22Rv1 (cell line): ENCODE measurements around the gene LRRC3C.

Source experiments
- ZFX ChIP-seq: fragments of 450-650 bp; IDR thresholded peaks from 2 replicates; pipeline ENCODE4 v1.6.1; 2017; ENCODE audit warnings: antibody characterized with exemption, borderline replicate concordance
- TF ChIP-seq, protein P1 (sequence below): fragments of 450-650 bp; IDR thresholded peaks from 2 replicates; pipeline ENCODE4 v1.5.1; 2017; ENCODE audit warnings: mild to moderate bottlenecking

DNA sequence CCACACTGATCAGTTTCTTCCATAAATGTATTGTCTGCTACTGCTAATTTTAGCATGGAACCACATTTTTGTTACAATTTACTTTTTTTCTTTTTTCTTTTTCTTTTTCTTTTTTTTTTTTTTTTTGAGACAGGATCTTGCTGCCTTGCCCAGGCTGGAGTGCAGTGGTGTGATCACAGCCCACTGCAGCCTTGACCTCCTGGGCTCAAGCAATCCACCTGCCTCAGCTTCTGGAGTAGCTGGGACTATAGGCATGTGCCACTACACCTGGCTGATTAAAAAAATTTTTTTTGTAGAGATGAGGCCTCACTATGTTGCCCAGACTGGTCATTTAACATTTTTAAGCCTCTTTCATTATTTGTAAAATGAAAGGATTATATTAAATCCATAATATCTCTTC is 40.5 kb upstream of the LRRC3C start:
- TF ChIP-seq, protein P1, sequence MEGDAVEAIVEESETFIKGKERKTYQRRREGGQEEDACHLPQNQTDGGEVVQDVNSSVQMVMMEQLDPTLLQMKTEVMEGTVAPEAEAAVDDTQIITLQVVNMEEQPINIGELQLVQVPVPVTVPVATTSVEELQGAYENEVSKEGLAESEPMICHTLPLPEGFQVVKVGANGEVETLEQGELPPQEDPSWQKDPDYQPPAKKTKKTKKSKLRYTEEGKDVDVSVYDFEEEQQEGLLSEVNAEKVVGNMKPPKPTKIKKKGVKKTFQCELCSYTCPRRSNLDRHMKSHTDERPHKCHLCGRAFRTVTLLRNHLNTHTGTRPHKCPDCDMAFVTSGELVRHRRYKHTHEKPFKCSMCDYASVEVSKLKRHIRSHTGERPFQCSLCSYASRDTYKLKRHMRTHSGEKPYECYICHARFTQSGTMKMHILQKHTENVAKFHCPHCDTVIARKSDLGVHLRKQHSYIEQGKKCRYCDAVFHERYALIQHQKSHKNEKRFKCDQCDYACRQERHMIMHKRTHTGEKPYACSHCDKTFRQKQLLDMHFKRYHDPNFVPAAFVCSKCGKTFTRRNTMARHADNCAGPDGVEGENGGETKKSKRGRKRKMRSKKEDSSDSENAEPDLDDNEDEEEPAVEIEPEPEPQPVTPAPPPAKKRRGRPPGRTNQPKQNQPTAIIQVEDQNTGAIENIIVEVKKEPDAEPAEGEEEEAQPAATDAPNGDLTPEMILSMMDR: no peak
- TF ChIP-seq ZFX: no peak
